T-helper 1 cell treated with Interleukin-12 subunit alpha and Interleukin-12 subunit beta and Interleukin-4 antibody, amounts not matched to agents 30 ng/mL and 1 ng/mL, for 36 hours (primary cell): ENCODE data around the gene FBXW10. TPM values are rescaled to one million over a fixed set of nuclear protein-coding genes. Genes with fewer than 3 reads are reported as not detected.
"Not testable (repeated sequence)": the region's sequence is repeated elsewhere in the genome, so short reads cannot be mapped to it uniquely, and the experiment has no call there.

Source experiments
- intact Hi-C: fragments of 100-400 bp; cut with micrococcal nuclease; formaldehyde crosslinking; loops from one replicate; pipeline ENCODE4 v1.15.1; 2024
- total RNA-seq: library from RNA; stranded (reverse); gene quantifications from 2 replicates; pipeline ENCODE4 v1.2.3, GENCODE V29; 2022

FBXW10 gene
- total RNA-seq, 1 donor from 2014 or later: 0.22 TPM

DNA sequence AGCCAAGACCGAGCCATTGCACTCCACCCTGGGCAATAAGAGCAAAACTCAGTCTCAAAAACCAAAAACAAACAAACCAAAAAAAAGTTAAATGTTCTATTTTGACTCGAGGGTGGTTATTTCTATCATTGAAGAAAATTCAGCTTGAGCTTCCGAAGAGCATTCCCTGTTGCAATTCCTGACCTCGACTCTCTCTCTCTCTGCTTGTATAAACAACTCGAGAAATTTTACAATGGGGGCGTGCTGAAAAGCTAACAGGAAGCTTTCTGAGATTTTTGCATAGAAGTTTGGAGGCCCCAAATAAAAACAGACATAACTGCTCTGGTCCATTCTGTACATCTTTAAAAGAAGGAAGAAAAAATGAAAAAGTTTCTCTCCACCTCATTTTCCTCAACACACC, 3.6 kb downstream of the FBXW10 start:
- intact Hi-C loops: not testable (repeated sequence)

DNA sequence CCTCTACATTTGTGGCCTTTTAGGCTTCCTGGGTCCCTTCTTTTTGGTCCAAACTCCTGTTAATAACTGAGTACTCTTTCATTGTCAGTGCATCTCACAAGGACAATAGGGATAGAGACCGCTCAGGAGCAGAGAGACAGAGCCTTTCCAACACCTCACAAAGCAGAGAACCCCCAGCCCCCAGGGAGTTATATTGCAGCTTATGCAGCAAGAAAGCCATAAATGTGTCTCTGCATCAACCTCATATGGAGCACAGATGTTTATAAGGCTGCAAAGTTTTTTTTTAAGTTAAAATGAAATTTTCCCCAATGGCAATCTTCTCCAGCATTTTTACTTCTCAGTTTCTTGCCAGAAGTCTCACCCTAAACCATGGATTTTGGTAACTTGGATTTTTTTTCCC, 6.4 kb downstream of the FBXW10 start:
- intact Hi-C loops: not testable (repeated sequence)

DNA sequence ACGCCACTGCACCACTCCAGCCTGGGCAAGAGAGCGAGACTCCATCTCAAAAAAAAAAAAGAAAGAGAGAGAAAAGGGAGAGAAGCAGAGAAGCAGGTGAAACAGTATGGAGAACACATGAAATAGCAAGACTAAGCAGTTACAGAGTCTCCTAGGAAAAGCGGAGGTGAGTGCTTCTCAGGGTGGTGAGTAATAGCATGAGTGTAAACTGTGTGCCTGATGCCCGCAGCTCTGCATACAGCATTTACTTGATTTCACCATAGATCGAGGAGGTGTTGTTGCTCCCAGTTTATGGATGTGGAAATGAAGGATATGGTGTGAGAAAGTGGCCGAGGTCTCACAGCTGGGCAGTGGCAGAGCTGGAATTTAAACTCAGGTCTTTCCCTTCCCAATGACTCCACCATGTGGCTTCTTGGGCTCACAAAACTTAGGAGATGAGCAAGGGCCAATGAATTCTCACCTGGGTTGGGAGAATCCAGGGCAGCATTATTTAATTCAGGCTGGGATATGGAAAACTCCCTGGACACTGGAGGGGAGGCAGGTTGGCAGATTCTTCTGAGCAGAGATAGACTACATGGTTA, 10.1 kb downstream of the FBXW10 start:
- intact Hi-C loops: not testable (repeated sequence)

DNA sequence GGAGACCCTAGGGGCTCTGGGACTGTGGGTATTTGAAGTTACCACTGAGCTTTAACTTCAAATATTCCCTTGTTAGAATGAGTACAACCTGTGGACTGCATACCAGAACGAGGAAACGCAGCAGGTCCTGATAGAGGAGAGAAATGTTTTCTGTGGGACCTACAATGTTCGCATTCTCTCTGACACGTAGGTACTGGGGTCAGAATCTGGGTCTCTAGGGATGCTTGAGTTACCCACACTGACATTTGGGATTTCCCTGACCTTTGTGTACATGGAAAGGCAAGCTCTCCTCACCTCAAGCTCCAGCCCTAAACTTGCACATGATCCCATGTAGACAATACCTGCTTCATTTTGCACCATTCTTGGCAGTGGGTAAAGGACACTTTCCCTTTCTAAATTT, 12.1 kb downstream of the FBXW10 start:
- intact Hi-C loops: not testable (repeated sequence)

DNA sequence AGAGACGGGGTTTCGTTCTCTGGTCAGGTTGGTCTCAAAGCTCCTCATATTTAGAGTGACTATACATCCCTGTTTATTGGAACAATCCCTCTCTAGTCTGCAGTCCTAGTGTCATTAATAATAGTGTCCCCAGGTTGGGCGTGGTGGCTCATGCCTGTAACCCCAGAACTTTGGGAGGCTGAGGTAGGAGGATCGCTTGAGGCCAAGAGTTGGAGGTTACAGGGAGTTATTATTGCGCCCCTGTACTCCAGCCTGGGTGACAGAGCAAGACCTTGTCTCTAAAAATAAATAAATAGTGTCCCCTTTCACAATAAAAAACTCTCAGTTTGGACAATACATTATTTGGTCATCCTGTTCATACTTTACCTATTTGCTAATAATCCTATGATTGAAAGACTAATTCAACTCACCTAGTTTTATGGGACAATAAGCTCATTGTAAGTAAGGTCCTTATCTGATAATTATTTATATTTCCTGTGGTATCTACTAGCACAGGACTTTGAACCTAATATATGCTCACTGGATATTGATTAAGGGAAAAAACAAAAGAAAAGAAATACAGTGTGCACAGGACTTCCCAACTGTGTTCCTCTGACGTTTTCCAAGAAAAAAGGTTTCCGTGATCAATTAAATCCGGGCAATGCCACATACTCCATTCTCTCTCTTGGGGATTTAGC, 13.7 kb downstream of the FBXW10 start:
- intact Hi-C loops: not testable (repeated sequence)

DNA sequence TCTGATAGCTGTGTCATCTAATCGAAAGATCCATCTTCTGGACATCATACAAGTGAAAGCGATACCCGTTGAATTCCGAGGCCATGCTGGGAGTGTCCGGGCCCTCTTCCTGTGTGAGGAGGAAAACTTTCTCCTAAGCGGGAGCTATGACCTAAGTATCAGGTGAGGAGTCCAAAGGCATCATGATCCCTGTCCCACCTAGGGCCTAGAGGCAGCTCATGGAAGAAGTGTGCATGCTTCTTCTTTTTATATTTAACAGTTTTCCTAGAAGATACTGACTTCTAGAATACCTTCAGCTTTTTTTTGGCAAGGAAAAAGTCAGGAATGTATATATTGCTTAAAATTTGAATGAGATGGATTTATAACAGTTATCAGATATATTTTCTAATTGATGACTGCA, 14.5 kb downstream of the FBXW10 start:
- intact Hi-C loops: not testable (repeated sequence)

DNA sequence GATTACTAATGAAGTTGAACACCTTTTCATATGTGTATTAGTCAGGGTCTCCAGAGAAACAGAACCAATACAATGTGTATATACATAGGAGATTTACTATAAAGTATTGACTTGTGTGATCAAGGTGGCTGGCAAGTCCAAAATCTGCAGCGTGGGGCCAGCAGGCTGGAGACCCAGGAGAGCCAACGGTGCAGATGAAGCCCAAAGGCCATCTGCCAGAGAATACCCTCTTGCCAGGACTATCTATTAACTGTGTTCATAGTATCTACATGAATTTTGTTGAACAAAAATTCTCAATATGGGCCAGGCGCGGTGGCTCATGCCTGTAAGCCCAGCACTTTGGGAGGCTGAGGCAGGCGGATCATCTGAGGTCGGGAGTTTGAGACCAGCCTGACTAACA, 16.4 kb downstream of the FBXW10 start:
- intact Hi-C loops: not testable (repeated sequence)

DNA sequence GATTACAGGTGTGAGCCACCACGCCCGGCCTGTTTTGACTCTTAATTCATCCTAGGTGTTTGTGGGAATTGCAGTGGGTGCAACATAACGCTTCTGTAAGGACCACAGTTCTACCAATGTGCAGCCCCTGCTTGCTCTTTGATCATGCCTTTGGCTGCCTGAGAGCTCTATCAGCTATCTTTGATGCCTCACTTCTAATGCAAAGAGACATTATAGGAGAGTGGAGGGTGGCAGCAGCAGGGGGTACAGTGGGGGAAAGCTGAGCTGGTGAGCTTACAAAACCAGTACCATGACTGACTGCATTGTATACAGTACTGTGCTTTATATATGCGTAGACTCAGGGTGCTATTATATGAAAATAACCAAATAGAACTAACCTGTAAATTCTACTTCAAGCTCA, 26.7 kb downstream of the FBXW10 start:
- intact Hi-C loops: not testable (repeated sequence)

DNA sequence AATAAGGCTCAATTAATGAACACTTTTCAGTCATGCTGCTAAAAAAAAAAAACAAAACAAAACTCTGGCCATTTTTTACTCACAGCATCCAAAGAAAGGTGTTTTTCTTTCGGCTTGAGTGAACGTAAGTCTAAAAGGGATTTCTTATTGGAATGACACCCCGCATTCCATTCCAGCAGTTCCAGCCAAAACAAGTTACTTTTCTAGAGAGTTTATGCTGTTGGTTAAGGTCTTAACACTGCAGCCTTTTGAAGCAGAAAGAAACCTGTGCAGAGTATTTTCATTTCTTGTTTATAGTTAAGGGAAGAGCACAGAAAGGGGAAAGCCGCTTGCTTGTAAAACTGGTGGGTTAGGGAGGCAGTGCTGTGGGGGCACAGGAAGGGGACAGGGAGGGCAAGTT, 27.2 kb downstream of the FBXW10 start:
- intact Hi-C loops: not testable (repeated sequence)

DNA sequence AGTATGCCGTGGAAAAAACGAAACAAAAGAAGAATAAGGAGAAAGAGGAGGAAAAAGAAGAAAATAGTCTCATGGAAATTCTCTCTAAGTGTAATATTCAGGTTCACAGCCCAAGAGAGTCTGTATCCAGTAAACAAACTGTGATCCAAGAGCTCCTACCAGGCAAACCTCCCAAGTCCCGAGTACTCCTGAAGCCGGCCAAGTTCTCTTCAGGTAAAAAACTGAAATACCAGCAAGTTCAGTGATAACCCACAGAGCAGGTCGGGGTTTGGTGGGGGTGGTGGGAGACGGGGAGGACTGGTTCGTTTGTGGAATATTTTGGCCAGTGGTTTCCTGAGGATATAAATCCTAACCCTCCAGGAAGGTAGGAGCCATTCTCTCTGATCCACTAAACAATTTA, 28.6 kb downstream of the FBXW10 start:
- intact Hi-C loops: no loop called here

DNA sequence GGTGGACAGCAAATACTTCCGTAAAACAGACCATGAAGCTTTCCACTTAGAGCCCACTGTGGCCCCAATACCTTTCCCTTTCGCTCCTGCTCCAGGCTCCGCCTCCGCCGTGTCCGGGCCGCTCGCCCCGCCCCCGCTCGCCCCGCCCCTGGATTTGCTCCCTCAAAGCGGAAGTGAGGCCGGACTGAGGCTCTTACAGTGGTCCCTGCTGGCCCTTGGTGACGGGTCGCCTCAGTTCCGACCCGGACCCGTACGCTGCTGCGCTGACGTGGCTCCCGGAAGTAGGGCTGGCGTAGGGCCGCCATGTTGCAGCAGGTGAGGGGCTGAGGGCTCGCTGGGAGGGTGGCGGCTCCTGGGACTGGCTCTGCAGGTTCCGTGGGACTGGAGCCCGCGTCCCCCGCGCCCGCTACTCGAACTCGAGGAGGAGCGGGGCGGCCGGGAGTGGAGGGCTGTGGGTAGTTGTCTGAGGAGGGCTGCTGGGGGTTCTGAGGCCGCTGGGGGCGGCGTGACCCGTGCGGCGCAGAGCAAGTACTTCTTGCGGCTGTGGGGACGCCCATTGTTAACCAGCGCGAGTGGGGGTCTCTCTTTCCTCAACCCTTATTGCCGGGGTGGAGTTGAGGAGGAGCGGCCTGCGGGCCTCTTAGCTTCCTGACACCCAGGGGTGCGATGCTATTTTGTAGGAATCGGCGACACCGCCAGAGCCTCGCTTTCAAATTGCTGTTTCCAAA, 37.3 kb downstream of the FBXW10 start, which contains the start of gene TVP23B:
Gene TVP23B, plus strand, starts transcription at position 193 of the 728 bp plus-strand sequence. Its CDS starts 111 bp downstream, at position 304.
- intact Hi-C loops: loop anchor here (1.0 to 10.0 kb wide), 3 partner anchors 77 to 599 kb away; partner anchors contain the start of genes ALKBH5 and PRPSAP2

DNA sequence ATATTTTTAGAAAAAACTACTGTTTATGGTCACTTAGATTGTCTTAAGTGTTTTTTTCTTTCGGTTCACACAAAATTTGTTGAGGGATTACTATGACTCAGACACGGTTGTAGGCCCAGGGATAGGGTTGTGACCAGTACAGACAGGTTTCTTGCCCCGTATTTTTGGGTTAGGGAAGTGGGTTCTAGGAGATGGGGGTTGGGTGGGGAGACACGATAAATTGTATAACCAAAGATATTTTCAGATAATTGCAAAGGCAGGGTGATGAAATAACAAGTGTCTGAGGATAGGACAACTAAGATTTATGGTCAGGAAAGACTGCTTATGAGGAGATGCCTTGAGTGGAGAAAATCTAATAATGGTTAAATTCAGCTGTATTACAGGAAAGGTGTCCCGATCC, 38.0 kb downstream of the FBXW10 start:
- intact Hi-C loops: loop anchor here (1.0 to 10.0 kb wide), 3 partner anchors 76 to 600 kb away; partner anchors contain the start of genes ALKBH5 and PRPSAP2

DNA sequence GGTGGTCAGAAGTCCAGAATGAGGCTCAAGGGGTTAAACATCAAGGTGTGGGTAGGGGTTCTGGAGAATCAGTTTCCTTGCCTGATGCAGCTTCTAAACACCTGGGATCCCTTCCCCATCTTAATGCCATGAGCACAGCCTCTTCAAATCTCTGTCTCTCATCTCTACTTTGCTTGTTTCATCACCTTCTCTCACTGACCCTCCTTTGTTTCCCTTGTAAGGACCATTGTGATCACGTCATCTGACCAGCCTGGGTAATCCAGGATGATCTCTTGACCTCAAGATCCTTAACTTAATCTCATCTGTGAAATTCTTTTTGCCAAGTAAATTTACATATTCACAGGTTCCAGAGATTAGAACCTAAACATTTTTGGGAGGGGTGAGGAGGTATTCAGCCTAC, 42.1 kb downstream of the FBXW10 start:
- intact Hi-C loops: loop anchor here (10.0 kb wide), 1 partner anchor 161 kb away; no protein-coding TSS in a partner anchor

DNA sequence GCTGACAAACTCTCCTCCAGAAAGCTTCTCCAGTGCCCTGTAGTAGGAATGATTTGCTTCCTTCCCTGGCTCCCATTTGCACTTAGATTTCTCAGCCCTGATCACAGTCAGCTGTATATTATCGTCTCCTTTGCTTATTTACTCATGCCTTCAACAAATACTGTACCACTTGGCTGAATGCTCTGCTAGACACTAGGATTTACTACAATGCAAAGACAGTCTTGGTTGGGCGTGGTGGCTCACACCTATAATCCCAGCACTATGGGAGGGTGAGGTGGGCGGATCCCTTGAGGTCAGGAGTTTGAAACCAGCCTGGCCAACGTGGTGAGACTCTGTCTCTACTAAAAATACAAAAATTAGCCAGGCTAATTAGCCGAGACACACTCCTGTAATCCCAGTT, 43.0 kb downstream of the FBXW10 start:
- intact Hi-C loops: loop anchor here (10.0 kb wide), 1 partner anchor 162 kb away; no protein-coding TSS in a partner anchor

DNA sequence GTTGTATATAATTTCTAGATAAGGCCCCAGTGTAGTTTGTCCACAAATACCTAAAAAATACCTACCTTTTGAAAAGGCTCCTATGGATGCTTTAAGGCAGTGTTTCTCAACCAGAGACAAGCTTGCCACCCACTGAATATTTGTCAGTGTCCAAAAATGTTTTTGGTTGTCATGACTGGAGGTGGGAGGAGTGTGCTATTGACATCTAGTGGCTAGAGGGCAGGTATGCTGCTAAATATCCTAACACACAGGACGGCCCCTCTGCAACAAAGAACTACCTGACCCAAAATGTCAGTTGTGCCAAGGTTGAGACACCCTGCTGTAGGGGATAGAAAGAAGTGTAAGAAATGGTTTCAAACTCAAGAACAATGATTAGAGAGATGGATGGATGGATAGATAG, 47.5 kb downstream of the FBXW10 start:
- intact Hi-C loops: not testable (repeated sequence)

DNA sequence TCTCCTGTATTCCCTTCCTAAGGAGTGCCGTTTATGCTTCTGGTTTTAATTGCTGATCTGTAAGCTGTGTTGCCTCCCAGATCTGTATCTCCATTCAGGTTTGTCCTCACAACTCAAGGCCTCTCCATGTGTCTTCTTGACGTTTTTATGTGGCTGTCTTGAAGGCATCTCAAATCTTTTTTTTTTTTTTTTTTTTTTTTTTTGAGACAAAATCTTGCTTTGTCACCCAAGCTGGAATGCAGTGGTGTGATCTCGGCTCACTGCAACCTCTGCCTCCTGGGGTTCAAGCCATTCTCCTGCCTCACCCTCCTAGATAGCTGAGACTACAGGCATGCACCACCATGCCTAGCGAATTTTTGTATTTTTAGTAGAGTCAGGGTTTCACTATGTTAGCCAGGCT, 51.0 kb downstream of the FBXW10 start:
- intact Hi-C loops: not testable (repeated sequence)

DNA sequence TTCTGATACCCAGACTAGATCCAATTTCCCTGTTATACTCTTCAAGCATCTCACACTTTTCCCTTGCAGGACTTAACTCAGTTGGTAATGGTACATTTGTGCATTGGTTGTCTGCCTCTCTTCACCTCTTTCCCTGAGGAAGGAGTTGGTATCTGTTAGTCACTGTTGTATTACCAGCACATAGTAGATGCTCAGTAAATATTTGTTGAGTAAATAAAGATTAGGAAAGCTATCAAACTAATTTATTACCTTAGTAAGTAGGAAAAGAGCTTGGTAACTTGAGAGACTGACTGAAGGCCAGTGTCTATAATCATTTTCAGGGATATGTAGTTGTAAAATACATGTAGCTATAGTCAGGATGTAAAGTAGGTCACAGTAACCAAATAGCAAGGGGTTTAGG, 53.0 kb downstream of the FBXW10 start:
- intact Hi-C loops: not testable (repeated sequence)

DNA sequence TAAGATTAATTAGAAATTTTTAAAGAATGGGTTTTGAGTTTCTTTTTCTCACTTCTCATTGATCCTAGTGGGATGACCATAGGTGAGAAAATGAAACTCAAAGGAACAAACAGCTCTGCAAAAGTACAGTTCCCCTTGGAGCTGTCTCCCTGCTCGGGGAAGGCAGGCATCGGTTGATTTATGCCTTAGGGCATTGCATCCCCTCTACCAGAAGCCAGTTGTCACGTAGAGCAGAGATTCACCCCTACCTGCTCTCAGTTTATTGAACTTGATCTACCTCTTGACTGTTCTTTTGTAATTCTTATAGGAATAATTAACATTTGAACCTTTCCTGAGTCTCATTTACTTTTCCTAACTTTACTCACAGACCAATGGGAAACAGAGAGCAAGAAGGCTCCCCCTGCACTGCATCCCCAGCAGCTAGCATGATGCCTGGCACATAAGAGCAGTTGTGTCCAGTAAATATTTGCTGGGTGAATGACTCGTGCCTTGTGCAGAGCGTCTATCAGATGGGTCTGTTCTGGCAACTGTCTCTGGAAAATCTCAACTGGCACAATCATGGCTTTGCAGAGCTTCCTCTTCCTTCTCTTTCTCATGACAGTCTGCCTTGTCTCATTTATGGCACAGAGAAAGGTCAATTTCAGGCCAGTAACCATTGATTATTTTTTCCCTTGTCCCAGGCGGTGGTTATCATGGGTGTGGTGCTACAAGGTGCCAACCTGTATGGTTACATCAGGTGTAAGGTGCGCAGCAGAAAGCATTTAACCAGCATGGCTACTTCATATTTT, 59.8 kb downstream of the FBXW10 start:
- intact Hi-C loops: not testable (repeated sequence)

DNA sequence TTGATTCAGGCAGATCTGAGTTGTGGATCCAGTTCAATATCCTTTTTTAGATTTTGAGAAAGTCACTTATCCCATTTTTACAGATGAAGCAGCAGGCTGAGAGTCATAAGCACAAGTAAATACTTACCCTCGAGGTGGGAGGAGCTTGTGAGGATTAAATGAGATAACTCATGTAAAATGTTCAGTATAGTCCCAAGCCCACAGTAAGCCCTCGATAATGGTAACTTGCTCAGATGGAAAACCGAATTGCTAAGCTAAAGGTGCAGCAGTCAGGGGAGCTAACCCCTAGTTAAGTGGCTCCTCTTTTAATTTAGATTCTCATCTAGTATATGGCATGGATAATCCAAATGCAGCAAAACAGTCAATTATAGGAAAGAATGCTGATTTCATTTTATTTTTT, 72.1 kb downstream of the FBXW10 start:
- intact Hi-C loops: not testable (repeated sequence)

DNA sequence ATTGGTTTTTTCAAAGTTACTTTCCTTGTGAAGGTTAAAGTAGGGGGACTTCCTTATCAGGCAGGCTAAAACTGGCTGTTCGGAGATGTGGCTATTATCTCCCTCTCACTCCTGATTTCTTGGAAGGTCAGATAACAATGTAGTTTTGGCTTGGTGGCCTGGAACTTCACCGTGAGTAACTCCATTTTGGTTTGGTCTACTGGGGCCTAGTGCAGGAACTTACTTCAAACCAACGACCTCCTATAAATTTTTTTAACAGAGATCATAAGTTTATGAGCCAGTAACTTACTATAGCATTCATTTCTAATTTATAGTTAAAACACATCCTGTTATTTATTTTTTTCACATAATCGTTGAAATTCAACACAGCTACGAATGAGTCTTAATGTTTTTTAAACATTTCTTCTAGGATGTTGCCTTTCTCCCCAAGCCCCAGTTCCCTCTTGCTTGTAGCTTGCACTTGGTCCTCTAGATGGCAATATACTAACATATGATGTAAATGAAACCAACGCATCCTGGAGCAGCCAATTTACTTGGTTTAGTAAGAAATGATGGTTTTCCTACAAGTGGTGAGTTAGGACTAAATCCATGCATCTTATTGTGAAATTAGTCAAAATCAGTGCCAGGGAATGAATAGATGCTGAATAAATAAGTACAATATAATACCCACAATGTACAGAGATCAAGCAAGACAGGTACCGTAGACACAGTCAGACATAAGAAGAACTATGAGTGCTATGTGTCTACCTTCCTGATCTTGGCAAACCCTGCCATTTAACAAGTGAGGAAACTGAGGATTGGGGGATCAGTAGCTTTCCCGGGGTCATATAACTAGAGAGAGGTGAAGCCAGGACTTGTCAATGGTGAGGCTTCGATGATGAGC, 72.9 kb downstream of the FBXW10 start:
- intact Hi-C loops: not testable (repeated sequence)
